Mononuclear cell (primary cell): ENCODE results near the gene CIITA. TPM values are rescaled to one million over a fixed set of nuclear protein-coding genes. Genes with fewer than 3 reads are reported as not detected.

ENCODE experiments used
- H3K27me3 ChIP-seq: 2 replicates; pipeline ENCODE4 v1.6.0; 2011; ENCODE audit warnings: low read length, control low read depth; ENCODE audit not compliant: insufficient read depth
- H3K4me1 ChIP-seq: 2 replicates; pipeline ENCODE4 v1.5.1; 2011; ENCODE audit warnings: mild to moderate bottlenecking, low read length, control low read depth; ENCODE audit not compliant: insufficient read depth
- H3K4me3 ChIP-seq: 2 replicates; pipeline ENCODE4 v1.5.1; 2011; ENCODE audit warnings: mild to moderate bottlenecking, low read length, moderate library complexity
- H3K9me3 ChIP-seq: 2 replicates; pipeline ENCODE4 v1.5.1; 2011; ENCODE audit warnings: low read depth, mild to moderate bottlenecking, control low read depth, low read length
- total RNA-seq: library from RNA; depleted of rRNA; stranded (reverse); fragments of >200 nt; gene quantifications from one replicate; pipeline ENCODE4 v1.2.3, GENCODE V29; 2012

Gene CIITA
- total RNA-seq, 1 donor: 10.4 TPM

DNA sequence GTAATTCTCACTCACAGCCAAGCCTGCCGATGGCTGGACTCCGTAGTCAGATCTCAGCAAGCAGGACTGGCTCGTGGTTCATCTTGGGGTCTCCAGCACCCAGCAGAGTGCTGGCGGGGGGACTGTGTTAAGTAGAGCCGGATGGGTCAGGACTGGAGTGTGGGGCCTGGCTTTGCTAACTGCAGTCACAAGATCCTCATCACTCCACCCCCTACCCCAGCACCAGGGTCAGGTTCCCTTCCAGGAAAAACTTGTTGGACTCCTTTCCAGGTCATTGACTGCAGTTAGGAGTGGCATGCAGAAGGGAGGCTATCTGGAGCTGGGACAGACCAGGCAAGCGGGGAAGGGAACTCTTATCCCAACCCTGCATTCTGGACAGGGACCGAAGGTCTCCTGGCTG lies 6.0 kb downstream of the CIITA start:
- no peak overlapping the region for H3K4me3 ChIP-seq
- H3K4me1 ChIP-seq: peaks cover 95% of the 10 kb centered on the region

DNA sequence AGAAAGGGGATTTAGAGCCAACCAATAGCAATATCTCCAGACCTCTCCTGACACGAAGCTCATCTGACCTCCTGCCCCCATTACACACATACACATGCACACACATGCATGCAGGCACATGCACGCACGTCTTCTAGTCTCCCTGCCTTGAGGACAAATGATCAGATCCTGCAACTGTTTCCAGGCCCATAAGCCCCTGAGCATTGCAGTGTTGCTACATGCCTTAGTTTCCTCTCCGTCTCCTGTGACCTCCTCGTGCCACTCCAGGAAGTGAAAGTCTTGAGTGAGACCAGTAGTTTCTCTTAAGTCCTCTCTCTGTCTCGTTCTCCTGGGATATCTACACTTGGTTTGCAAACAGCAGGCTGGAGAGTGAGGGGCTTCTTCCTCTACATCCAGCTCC lies 8.2 kb downstream of the CIITA start:
- Histone ChIP-seq H3K4me3 (no peak overlapping the region), H3K4me1 (peaks cover 99% of the 10 kb centered on the region), H3K9me3 (no peaks in the 10 kb centered on the region), H3K27me3 (no peaks in the 10 kb centered on the region)

More for the DNA sequence above, 6.0 kb downstream of the CIITA start:
- H3K9me3 ChIP-seq: no peaks in the 10 kb centered on the region
- H3K27me3 ChIP-seq: no peaks in the 10 kb centered on the region

DNA sequence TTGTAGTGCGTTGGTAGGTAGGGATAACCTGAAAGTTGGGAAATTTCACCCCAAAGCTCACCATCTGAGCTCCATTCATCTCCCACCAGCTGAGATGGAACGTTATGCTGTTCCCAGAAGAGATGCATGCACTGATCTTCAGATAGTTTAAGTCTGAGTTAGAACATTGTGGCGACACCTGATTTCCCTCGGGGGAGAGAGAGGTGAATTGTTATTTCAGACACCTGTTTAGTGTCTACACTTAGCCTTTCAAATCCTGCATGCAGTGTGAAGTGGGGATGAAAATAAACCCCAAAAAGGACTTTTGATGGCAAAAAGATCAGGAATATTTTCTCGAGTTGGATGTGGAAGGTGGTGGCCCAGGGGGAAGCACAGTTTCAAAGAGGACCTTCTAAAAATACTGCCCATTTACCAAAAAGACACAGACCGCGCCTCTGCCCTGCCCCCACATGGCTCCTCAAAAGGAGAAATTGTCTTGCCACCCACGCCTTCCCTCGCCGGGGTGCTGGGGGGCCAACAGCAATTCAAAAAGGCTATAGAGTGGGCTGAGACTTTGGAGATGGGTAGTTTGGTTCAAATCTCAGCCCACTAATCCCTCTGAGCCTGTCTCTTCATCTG lies 11.4 kb downstream of the CIITA start:
- Histone ChIP-seq H3K4me1 (peaks cover 99% of the 10 kb centered on the region), H3K9me3 (no peaks in the 10 kb centered on the region), H3K4me3 (no peak overlapping the region), H3K27me3 (no peaks in the 10 kb centered on the region)

DNA sequence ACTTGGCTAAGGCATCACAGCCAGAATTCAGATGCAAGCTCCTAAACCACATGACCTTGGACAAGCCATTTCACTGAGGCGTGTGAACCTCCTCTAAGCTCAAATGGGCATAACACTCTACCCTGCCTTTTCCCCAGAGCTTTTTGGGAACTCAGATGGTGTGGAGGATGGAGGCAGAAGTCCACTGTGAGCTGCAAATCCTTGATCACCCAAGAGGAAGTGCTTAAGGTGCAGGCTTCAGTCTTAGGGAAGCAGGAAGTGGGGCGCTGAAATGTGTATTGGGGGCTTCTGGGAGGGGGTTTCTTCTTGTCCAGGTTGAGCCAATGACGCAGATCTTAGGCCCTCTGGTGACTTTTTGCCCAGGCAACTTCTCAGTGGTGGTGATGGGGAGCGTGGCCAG lies 12.9 kb downstream of the CIITA start:
- no peak overlapping the region for H3K4me3 ChIP-seq
- no peaks in the 10 kb centered on the region for H3K9me3 ChIP-seq
- H3K4me1 ChIP-seq: peaks cover 96% of the 10 kb centered on the region
- H3K27me3 ChIP-seq: no peaks in the 10 kb centered on the region

DNA sequence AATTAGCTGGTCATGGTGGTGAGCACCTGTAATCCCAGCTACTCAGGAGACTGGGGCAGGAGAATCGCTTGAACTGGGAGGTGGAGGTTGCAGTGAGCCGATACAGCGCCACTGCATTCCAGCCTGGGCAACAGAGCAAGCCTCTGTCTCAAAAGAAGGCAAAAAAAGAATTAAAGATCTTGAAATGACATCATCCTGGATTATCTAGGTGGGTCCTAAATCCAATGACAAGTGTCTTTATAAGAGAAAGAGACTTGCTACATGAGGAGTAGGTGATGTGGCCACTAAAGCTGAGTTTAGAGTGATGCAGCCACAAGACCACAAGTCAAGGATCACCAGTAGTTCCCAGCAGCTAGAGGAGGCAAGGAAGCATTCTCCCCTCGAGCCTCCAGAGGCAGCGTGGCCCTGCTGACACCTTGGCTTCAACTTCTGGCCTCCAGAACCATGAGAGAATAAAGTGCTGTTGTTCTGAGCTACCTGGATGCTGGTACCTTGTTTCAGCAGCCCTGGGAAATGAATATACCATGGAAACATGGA lies 15.8 kb downstream of the CIITA start:
- Histone ChIP-seq H3K4me3 (no peak overlapping the region), H3K27me3 (no peaks in the 10 kb centered on the region), H3K9me3 (no peaks in the 10 kb centered on the region), H3K4me1 (peaks cover 96% of the 10 kb centered on the region)

DNA sequence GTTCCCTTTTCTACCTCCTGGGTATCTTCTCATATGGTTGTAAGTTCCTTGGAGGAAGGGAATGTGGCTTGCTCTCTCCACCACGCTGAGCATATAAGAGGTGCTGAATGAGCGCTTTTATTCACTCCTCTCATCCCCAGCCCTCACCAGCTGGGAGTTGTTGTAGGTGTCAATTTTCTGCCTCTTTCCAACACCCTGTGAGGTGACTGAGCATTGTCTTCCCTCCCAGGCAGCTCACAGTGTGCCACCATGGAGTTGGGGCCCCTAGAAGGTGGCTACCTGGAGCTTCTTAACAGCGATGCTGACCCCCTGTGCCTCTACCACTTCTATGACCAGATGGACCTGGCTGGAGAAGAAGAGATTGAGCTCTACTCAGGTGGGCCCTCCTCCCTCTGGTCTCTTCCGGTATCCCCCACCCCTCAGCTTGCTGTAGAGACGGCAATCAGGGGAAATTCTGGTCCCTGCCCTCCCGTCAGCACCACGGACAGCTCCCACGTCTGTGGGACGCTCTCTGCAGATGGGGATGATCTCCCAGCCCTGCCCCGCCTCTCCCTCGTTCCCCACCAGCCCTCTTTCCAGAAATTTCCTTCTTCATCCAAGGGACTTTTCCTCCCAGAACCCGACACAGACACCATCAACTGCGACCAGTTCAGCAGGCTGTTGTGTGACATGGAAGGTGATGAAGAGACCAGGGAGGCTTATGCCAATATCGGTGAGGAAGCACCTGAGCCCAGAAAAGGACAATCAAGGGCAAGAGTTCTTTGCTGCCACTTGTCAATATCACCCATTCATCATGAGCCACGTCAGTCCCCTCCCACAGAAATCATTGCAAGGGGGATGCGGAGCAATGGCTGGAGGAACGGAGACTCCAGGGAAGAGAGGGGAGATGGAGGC lies 18.3 kb downstream of the CIITA start:
- H3K4me1 ChIP-seq: peaks cover 79% of the 10 kb centered on the region
- no peaks in the 10 kb centered on the region for H3K27me3 ChIP-seq
- H3K9me3 ChIP-seq: no peaks in the 10 kb centered on the region
- no peak overlapping the region for H3K4me3 ChIP-seq

DNA sequence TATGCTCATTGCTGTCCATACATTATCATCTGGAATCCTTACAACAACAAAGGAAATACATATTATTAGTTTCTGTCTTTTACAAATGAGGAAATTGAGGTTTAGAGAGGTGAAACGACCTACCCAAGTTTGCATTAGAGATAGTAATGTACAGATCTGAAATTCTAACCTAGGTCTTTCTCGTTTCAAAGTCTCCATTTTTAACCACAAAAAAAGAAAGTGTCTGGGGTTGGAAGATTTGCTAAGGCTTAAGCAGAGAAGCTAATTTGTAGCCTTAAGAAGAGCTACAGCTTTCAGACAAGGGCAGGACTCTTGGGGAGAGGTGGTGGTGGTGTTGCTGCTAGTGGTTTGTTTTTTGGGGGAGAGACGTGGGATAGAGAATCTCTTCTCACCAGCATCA lies 19.2 kb downstream of the CIITA start:
- Histone ChIP-seq H3K27me3 (no peaks in the 10 kb centered on the region), H3K9me3 (no peaks in the 10 kb centered on the region), H3K4me1 (peaks cover 71% of the 10 kb centered on the region), H3K4me3 (no peak overlapping the region)

DNA sequence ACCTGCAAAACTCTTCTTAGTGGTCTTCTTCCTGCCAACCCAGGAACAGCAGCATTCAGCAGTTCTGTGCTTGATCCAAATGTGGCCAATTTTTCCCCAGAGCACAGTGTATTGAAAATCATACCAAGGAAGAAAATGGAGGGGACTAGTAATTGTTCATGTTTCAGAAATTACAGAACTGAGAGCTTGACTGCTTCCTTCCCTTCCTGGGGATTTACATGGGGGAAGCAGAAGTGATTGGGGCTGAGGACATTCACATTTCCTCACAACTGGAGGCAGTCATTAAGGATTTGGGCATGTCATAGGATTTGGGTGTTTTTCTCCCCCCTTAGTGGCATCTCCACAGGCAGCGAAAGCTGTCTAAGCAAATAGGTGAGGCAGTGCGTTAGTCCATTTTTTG lies 19.7 kb downstream of the CIITA start:
- Histone ChIP-seq H3K9me3 (no peaks in the 10 kb centered on the region), H3K4me1 (peaks cover 65% of the 10 kb centered on the region), H3K27me3 (no peaks in the 10 kb centered on the region), H3K4me3 (no peak overlapping the region)

DNA sequence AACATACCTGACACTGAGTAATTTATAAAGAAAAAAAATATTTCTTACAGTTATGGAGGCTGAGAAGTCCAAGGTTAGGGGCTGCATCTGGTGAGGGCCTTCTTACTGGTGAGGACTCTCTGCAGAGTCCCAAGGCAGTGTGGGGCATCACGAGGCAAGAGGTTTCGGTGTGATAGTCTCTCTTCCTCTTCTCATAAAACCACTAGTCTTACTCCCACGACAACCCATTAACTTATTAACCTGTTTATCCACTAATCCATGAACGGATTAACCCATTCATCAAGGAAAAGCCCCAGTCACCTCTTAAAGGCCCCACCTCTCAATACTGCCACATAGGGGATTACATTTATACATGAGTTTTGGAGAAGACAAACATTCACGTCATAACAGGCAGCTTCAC lies 20.1 kb downstream of the CIITA start:
- Histone ChIP-seq H3K4me3 (no peak overlapping the region), H3K9me3 (no peaks in the 10 kb centered on the region), H3K4me1 (peaks cover 61% of the 10 kb centered on the region), H3K27me3 (no peaks in the 10 kb centered on the region)

DNA sequence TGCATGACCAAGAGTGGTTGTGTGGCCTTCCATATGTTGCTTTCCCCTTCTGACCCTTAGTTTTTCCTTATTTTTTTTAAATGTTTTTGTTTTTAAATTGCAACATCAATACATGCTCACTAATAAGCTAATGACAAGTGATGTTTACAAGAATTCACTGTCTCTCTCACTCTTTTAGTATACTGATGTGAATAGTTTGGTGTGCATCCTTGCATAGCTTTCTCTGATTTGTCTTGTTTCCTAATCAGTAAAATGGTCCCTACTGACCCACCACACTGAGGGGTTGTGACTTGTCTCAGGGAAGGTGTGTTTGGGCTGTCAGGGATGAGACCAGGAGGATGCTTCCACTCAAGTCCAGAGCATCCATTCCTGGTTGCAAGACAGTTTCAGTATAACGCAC lies 26.0 kb downstream of the CIITA start:
- H3K27me3 ChIP-seq: no peaks in the 10 kb centered on the region
- H3K4me1 ChIP-seq: peaks cover 6% of the 10 kb centered on the region
- H3K9me3 ChIP-seq: no peaks in the 10 kb centered on the region
- no peak overlapping the region for H3K4me3 ChIP-seq

DNA sequence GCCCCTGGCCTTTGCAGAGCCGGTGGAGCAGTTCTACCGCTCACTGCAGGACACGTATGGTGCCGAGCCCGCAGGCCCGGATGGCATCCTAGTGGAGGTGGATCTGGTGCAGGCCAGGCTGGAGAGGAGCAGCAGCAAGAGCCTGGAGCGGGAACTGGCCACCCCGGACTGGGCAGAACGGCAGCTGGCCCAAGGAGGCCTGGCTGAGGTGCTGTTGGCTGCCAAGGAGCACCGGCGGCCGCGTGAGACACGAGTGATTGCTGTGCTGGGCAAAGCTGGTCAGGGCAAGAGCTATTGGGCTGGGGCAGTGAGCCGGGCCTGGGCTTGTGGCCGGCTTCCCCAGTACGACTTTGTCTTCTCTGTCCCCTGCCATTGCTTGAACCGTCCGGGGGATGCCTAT lies 29.5 kb downstream of the CIITA start:
- Histone ChIP-seq H3K27me3 (no peaks in the 10 kb centered on the region), H3K9me3 (no peaks in the 10 kb centered on the region), H3K4me1 (no peaks in the 10 kb centered on the region), H3K4me3 (no peak overlapping the region)

DNA sequence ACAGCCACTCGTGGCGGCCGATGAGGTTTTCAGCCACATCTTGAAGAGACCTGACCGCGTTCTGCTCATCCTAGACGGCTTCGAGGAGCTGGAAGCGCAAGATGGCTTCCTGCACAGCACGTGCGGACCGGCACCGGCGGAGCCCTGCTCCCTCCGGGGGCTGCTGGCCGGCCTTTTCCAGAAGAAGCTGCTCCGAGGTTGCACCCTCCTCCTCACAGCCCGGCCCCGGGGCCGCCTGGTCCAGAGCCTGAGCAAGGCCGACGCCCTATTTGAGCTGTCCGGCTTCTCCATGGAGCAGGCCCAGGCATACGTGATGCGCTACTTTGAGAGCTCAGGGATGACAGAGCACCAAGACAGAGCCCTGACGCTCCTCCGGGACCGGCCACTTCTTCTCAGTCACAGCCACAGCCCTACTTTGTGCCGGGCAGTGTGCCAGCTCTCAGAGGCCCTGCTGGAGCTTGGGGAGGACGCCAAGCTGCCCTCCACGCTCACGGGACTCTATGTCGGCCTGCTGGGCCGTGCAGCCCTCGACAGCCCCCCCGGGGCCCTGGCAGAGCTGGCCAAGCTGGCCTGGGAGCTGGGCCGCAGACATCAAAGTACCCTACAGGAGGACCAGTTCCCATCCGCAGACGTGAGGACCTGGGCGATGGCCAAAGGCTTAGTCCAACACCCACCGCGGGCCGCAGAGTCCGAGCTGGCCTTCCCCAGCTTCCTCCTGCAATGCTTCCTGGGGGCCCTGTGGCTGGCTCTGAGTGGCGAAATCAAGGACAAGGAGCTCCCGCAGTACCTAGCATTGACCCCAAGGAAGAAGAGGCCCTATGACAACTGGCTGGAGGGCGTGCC lies 30.1 kb downstream of the CIITA start:
- no peaks in the 10 kb centered on the region for H3K27me3 ChIP-seq
- no peaks in the 10 kb centered on the region for H3K9me3 ChIP-seq
- no peaks in the 10 kb centered on the region for H3K4me1 ChIP-seq
- no peak overlapping the region for H3K4me3 ChIP-seq

DNA sequence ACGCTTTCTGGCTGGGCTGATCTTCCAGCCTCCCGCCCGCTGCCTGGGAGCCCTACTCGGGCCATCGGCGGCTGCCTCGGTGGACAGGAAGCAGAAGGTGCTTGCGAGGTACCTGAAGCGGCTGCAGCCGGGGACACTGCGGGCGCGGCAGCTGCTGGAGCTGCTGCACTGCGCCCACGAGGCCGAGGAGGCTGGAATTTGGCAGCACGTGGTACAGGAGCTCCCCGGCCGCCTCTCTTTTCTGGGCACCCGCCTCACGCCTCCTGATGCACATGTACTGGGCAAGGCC lies 30.7 kb downstream of the CIITA start:
- no peaks in the 10 kb centered on the region for H3K9me3 ChIP-seq
- H3K27me3 ChIP-seq: no peaks in the 10 kb centered on the region
- no peak overlapping the region for H3K4me3 ChIP-seq
- H3K4me1 ChIP-seq: peaks cover 2% of the 10 kb centered on the region

DNA sequence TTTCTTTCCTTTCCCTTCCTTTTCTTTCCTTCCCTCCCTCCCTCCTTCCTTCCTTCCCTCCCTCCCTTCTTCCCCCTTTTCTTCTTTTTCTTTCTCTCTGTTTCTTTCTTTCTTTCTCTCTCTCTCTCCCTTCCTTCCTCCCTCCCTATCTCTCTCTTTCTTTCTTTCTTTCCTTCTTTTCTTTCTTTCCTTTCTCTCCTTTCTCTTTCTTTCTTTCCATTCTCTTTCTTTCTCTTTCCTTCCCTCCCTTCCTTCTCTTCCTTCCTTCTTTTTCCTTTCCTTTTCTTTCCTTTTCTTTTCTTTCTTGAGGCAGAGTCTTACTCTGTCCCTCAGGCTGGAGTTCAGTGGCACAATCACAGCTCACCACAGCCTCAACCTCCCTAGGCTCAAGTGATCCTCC lies 34.3 kb downstream of the CIITA start:
- Histone ChIP-seq H3K4me1 (peaks cover 21% of the 10 kb centered on the region), H3K9me3 (no peaks in the 10 kb centered on the region), H3K27me3 (no peaks in the 10 kb centered on the region), H3K4me3 (no peak overlapping the region)

DNA sequence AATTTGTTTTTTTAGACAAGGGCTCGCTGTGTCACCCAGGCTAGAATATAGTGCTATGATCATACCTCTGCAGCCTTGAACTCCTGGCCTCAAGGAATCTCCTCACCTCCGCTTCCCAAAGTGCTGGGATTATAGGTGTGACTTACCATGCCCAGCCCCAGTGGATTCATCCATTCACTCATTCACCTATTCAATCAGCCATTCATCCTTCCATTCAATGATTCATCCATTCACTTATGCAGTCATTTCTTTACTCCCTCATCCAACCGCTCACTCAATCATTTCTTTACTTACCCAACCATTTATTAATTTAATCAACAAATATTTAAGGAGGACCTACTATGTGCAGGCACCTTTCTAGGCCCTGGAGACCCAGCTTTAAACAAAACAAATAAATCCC lies 39.5 kb downstream of the CIITA start:
- H3K4me1 ChIP-seq: peaks cover 39% of the 10 kb centered on the region

More for the DNA sequence above, 39.5 kb downstream of the CIITA start:
- no peak overlapping the region for H3K4me3 ChIP-seq
- H3K9me3 ChIP-seq: no peaks in the 10 kb centered on the region
- no peaks in the 10 kb centered on the region for H3K27me3 ChIP-seq
